ENCODE measurements around the gene TNFSF13. TPM values are rescaled to one million over a fixed set of nuclear protein-coding genes. Genes with fewer than 3 reads are reported as not detected.
A peak's percentile ranks its signal among the peaks of the same experiment; 100 is the strongest.

The TNFSF13 gene
- total RNA-seq, 3 donors from 2014 or later (not counting 1 experiment from before 2014, with no cell fraction given), result 2.7 to 11.1 (median 2.7) TPM

GRCh38 chr17:7575481-7575883 lies 16.9 kb downstream of the TNFSF13 start:
- DNase-seq, result no peak
- H3K27ac Mint-ChIP-seq, result peak overlapping the region; percentile 98 to 100
- no peak for TF ChIP-seq CTCF (IDR thresholded peaks at IDR 0.05)
- no peaks in the 10 kb centered on the region for H3K9me3 Mint-ChIP-seq
- 73% methylated on average over 1 of the region's 1 CpG for WGBS (ENCODE audit: insufficient coverage)
- no peaks in the 10 kb centered on the region for H3K27me3 Mint-ChIP-seq (ENCODE audit: low read depth in 2 of 2)
- peaks cover 15% of the 10 kb centered on the region for H3K36me3 Mint-ChIP-seq
- intact Hi-C loops (cut with micrococcal nuclease), result no loop called here
- H3K27ac ChIP-seq (ENCODE audit: low read length), result peak overlapping the region; percentile 15
- H3K36me3 ChIP-seq (ENCODE audit: control insufficient read depth, insufficient read depth, low read length), result peaks cover 55% of the 10 kb centered on the region
- no peak overlapping the region for H3K4me3 ChIP-seq (ENCODE audit: low read length)
- peaks cover 56 to 66% of the 10 kb centered on the region in 2 donors for H3K4me1 Mint-ChIP-seq
- no peak for ATAC-seq
- H3K4me1 ChIP-seq (ENCODE audit: control insufficient read depth, insufficient read depth, low read length), result peaks cover 56% of the 10 kb centered on the region
- no peaks in the 10 kb centered on the region for H3K27me3 ChIP-seq (ENCODE audit: control insufficient read depth, insufficient read depth, low read length)
- H3K9me3 ChIP-seq (ENCODE audit: control insufficient read depth, insufficient read depth, low read length), result no peaks in the 10 kb centered on the region
- peak overlapping the region; percentile 21 for H3K4me3 Mint-ChIP-seq

- H3K27ac ChIP-seq (ENCODE audit: low read length), result no peak overlapping the region
- no peak for TF ChIP-seq CTCF (IDR thresholded peaks at IDR 0.05)
- 82% methylated on average over 7 of the region's 7 CpGs for WGBS (ENCODE audit: insufficient coverage)
- no peaks in the 10 kb centered on the region for H3K9me3 ChIP-seq (ENCODE audit: control insufficient read depth, insufficient read depth, low read length)
- Mint-ChIP-seq H3K27ac (peak overlapping the region; percentile 98 to 100), H3K4me3 (peak overlapping the region; percentile 21), H3K36me3 (peaks cover 15% of the 10 kb centered on the region), H3K27me3 (ENCODE audit: low read depth in 2 of 2) (no peaks in the 10 kb centered on the region), H3K4me1 (peaks cover 61 to 70% of the 10 kb centered on the region in 2 donors), H3K9me3 (no peaks in the 10 kb centered on the region)
- H3K4me1 ChIP-seq (ENCODE audit: control insufficient read depth, insufficient read depth, low read length), result peaks cover 61% of the 10 kb centered on the region
- H3K36me3 ChIP-seq (ENCODE audit: control insufficient read depth, insufficient read depth, low read length), result peaks cover 50% of the 10 kb centered on the region
- DNase-seq (no peak), ATAC-seq (no peak)
- intact Hi-C loops (cut with micrococcal nuclease), result no loop called here
- no peak overlapping the region for H3K4me3 ChIP-seq (ENCODE audit: low read length)
- H3K27me3 ChIP-seq (ENCODE audit: control insufficient read depth, insufficient read depth, low read length), result no peaks in the 10 kb centered on the region
Measured at GRCh38 chr17:7575959-7576358, 17.4 kb downstream of the TNFSF13 start.

- no peak overlapping the region for H3K27ac ChIP-seq (ENCODE audit: low read length)
- H3K36me3 ChIP-seq (ENCODE audit: control insufficient read depth, insufficient read depth, low read length), result peaks cover 49% of the 10 kb centered on the region
- intact Hi-C loops (cut with micrococcal nuclease), result no loop called here
- no peaks in the 10 kb centered on the region for H3K9me3 ChIP-seq (ENCODE audit: control insufficient read depth, insufficient read depth, low read length)
- H3K27me3 ChIP-seq (ENCODE audit: control insufficient read depth, insufficient read depth, low read length), result no peaks in the 10 kb centered on the region
- TF ChIP-seq CTCF (IDR thresholded peaks at IDR 0.05), result no peak
- H3K4me3 ChIP-seq (ENCODE audit: low read length), result no peak overlapping the region
- Mint-ChIP-seq H3K27ac (peak overlapping the region; percentile 93 to 98), H3K4me3 (peak overlapping the region; percentile 21), H3K36me3 (peaks cover 15% of the 10 kb centered on the region), H3K9me3 (no peaks in the 10 kb centered on the region), H3K4me1 (peaks cover 60 to 69% of the 10 kb centered on the region in 2 donors), H3K27me3 (ENCODE audit: low read depth in 2 of 2) (no peaks in the 10 kb centered on the region)
- peaks cover 66% of the 10 kb centered on the region for H3K4me1 ChIP-seq (ENCODE audit: control insufficient read depth, insufficient read depth, low read length)
- ATAC-seq (no peak), DNase-seq (peak in 1 of 2 donors; percentile 21)
- 89% methylated on average over 14 of the region's 14 CpGs for WGBS (ENCODE audit: insufficient coverage)
Measured at GRCh38 chr17:7576432-7576937, 17.9 kb downstream of the TNFSF13 start.

All from natural killer cell (primary cell).